HUES64 (cell line): Measurements from ENCODE around the gene TRMT10C.
"Not testable (repeated sequence)": the region's sequence is repeated elsewhere in the genome, so short reads cannot be mapped to it uniquely, and the experiment has no call there.

ENCODE experiments used
- H3K27ac ChIP-seq: 2 replicates; pipeline ENCODE4 v1.7.0; 2013; ENCODE audit warnings: low read depth, low read length, inconsistent platforms
- H3K27me3 ChIP-seq: 2 replicates; pipeline ENCODE4 v1.6.1; 2013; ENCODE audit warnings: mild to moderate bottlenecking, low read length; ENCODE audit not compliant: insufficient read depth
- H3K36me3 ChIP-seq: 2 replicates; pipeline ENCODE4 v1.6.1; 2013; ENCODE audit warnings: mild to moderate bottlenecking, low read length; ENCODE audit not compliant: insufficient read depth
- H3K4me1 ChIP-seq: 2 replicates; pipeline ENCODE4 v1.6.1; 2013; ENCODE audit warnings: mild to moderate bottlenecking, low read length, moderate library complexity; ENCODE audit not compliant: insufficient read depth
- H3K4me3 ChIP-seq: 2 replicates; pipeline ENCODE4 v1.5.1; 2013; ENCODE audit warnings: mild to moderate bottlenecking, low read length, moderate library complexity
- H3K9ac ChIP-seq: 2 replicates; pipeline ENCODE4 v1.6.1; 2013; ENCODE audit warnings: mild to moderate bottlenecking, low read depth, low read length
- H3K9me3 ChIP-seq: 2 replicates; pipeline ENCODE4 v1.6.1; 2013; ENCODE audit warnings: low read depth, low read length; ENCODE audit not compliant: insufficient read depth
- WGBS: fragments of 150-250, 120-280 bp; methylation state at CpG from one replicate; pipeline ENCODE4 v1.1.7; 2013; ENCODE audit warnings: missing lambda C conversion rate; 5-methylcytosine and 5-hydroxymethylcytosine counted together

Gene TRMT10C

DNA sequence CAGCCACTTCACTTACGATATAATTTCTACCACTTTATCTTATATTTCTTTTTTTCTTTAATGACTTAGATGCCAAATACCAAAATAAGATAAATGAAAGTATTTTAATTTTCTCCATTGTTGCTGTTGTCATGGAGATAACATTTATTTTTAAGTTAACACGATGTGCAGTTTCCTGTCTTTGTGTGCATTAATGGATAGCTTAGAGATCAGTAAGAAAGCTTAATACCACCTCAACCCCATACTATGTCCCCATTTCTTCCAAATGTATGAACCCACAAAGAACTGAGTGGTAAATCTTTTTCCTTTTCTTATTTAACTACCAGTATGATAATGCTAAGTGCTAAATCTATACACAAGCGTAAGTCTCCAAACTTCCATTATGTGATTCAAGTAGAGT, 29.4 kb downstream of the TRMT10C start:
- Histone ChIP-seq H3K9ac (no peak overlapping the region), H3K36me3 (peaks cover 83% of the 10 kb centered on the region), H3K9me3 (no peaks in the 10 kb centered on the region), H3K4me1 (no peaks in the 10 kb centered on the region), H3K27ac (no peak overlapping the region), H3K27me3 (no peaks in the 10 kb centered on the region), H3K4me3 (no peak overlapping the region)
- 93% methylated on average over 1 of the region's 3 CpGs for WGBS

DNA sequence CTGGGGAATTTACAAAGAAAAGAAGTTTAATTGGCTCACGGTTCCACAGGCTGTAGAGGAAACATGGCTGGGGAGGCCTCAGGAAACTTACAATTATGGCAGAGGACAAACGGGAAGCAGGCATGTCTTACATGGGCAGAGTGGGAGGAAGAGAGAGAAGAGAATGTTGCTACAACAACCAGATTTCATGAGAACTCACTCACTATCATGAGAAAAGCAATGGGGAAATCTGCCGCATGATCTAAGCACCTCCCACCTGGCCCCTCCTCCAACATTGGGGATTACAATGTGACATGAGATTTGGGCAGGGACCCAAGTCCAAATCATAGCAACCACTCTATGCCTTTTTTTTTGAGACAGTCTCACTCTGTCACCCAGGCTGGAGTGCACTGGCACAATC, 41.1 kb downstream of the TRMT10C start:
- no peaks in the 10 kb centered on the region for H3K36me3 ChIP-seq
- 88% methylated on average over 3 of the region's 3 CpGs for WGBS
- H3K4me3 ChIP-seq, result no peak overlapping the region
- H3K9ac ChIP-seq, result no peak overlapping the region
- no peaks in the 10 kb centered on the region for H3K27me3 ChIP-seq
- H3K27ac ChIP-seq, result no peak overlapping the region
- H3K9me3 ChIP-seq, result no peaks in the 10 kb centered on the region
- H3K4me1 ChIP-seq, result no peaks in the 10 kb centered on the region

DNA sequence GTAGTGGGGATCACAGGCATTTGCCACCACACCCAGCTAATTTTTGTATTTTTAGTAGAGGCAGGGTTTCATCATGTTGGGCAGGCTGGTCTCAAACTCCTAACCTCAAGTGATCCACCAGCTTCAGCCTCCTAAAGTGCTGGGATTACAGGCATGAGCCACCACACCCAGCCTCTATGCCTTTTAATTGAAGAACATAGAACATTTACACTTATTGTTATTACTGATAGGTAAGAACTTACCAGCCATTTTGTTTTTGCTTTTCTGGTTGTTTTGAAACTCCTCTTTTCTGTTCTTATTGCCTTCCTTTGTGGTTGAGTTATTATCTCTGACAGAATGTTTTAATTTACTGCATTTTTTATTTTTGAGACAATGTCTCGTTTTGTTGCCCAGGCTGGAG, 41.5 kb downstream of the TRMT10C start:
- Histone ChIP-seq H3K27ac (no peak overlapping the region), H3K4me1 (no peaks in the 10 kb centered on the region), H3K27me3 (no peaks in the 10 kb centered on the region), H3K4me3 (no peak overlapping the region), H3K36me3 (no peaks in the 10 kb centered on the region), H3K9ac (no peak overlapping the region), H3K9me3 (no peaks in the 10 kb centered on the region)
- WGBS, result 97% methylated on average over 1 of the region's 1 CpG

DNA sequence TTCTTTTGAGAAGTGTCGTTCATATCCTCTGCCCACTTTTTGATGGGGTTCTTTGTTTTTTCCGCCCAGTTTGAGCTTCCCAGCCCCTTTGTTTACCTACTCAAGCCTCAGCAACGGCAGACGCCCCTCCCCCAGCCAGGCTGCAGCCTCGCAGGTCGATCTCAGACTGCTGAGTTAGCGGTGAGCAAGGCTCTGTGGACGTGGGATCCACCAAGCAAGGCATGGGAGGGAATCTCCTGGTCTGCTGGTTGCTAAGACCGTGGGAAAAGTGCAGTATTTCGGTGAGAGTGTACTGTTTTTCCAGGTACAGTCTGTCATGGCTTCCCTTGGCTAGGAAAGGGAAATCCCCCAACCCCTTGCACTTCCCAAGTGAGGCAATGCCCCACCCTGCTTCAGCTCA, 43.7 kb downstream of the TRMT10C start:
- WGBS, result 63% methylated on average over 10 of the region's 10 CpGs
- not testable (repeated sequence) for H3K36me3 ChIP-seq, H3K9me3 ChIP-seq, H3K4me1 ChIP-seq, H3K27ac ChIP-seq, H3K4me3 ChIP-seq, H3K27me3 ChIP-seq
- H3K9ac ChIP-seq, result peak overlapping the region; percentile 55; the same call in 1 of the 2 replicates

DNA sequence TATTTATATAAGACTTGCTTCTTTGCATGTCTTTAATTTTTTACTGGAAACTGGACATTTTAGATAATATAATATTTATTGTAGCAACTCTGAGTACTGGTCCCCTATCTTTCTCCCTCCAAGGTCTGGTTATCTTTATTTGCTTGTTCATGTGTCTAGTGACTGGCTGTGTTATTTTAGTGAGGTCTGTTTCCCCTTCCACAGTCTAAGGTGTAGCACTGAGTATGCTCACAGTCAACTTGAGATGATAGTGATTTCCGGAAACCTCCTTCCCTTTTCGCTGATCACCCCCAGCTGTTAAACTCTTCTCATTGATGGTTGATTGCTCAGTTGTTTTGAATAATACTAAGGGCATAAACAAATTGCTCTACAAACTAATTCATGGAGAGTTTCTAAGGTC, 49.4 kb downstream of the TRMT10C start:
- H3K36me3 ChIP-seq, result no peaks in the 10 kb centered on the region
- H3K4me1 ChIP-seq, result no peaks in the 10 kb centered on the region
- H3K9me3 ChIP-seq, result no peaks in the 10 kb centered on the region
- WGBS, result 100% methylated on average over 1 of the region's 2 CpGs
- H3K9ac ChIP-seq, result no peak overlapping the region
- no peak overlapping the region for H3K4me3 ChIP-seq
- H3K27ac ChIP-seq, result no peak overlapping the region
- H3K27me3 ChIP-seq, result no peaks in the 10 kb centered on the region

DNA sequence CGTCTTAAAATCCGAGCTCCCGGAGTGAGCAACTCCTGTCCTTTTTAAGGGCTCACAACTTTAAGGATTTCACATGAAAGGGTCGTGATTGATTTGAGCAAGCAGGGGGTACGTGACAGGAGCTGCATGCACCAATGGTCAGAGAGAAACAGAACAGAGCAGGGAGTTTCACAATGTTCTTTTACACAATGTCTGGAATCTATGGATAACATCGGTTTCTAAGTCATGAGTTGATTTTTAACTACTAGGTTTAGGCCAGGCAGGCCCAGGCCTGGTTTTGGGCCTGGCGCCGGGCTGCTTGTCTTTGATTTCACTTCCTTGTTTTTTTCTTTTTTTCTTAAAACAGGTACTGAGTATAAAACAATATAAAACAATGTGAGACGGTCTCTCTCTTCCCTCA, 51.3 kb downstream of the TRMT10C start:
- not testable (repeated sequence) for H3K9ac ChIP-seq, H3K27me3 ChIP-seq, H3K4me3 ChIP-seq, H3K27ac ChIP-seq, H3K9me3 ChIP-seq, H3K4me1 ChIP-seq, H3K36me3 ChIP-seq
- WGBS, result 74% methylated on average over 7 of the region's 9 CpGs

DNA sequence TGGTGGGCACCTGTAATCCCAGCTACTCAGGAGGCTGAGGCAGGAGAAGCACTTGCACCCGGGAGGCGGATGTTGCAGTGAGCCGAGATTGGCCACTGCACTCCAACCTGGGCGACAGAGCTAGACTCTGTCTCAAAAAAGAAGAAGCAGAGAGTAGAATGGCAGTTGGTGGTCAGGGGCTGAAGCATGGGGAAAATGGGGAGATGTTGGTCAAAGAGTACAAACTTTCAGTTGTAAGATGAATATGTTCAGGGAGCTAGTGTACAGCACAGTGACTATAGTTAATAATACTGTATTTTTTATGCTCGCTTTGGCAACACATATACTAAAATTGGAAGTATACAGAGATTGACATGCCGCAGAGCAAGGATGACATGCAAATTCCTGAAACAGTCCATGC, 53.9 kb downstream of the TRMT10C start:
- WGBS, result 95% methylated on average over 5 of the region's 6 CpGs

More for the DNA sequence above, 53.9 kb downstream of the TRMT10C start:
- Histone ChIP-seq H3K27ac (no peak overlapping the region), H3K9me3 (no peaks in the 10 kb centered on the region), H3K4me3 (no peak overlapping the region), H3K9ac (no peak overlapping the region), H3K36me3 (no peaks in the 10 kb centered on the region), H3K4me1 (no peaks in the 10 kb centered on the region), H3K27me3 (no peaks in the 10 kb centered on the region)
